Lung (tissue), 12 donors: ENCODE measurements around the gene EIF3D. TPM values are rescaled to one million over a fixed set of nuclear protein-coding genes. Genes with fewer than 3 reads are reported as not detected.

Experiments
- ATAC-seq: fragments of 200-7000 bp; cut with Tn5 transposase; one replicate; pipeline ENCODE4 v1.9.1; 2020; ENCODE audit warnings: moderate number of reproducible peaks; ENCODE audit not compliant: insufficient read depth, low FRiP score
- DNase-seq, 3 donors: peaks; one replicate each; pipeline ENCODE4 v3.0.0-alpha.2; 2013 to 2017
- H3K27ac ChIP-seq, 2 donors: one replicate each; pipeline ENCODE4 v1.5.1; 2013; ENCODE audit warnings: mild to moderate bottlenecking in 2 of 2, moderate library complexity in 2 of 2, control low read depth in 1 of 2, inconsistent platforms in 1 of 2, low read depth in 1 of 2, low read length in 1 of 2
- H3K27me3 ChIP-seq, 3 donors: one replicate each; pipeline ENCODE4 v1.5.1; 2013; ENCODE audit warnings: low read length in 2 of 3; ENCODE audit not compliant: control insufficient read depth in 3 of 3, insufficient read depth in 3 of 3
- H3K36me3 ChIP-seq, 4 donors: one replicate each; pipeline ENCODE4 v1.5.1; 2013; ENCODE audit warnings: low read length in 4 of 4, mild to moderate bottlenecking in 1 of 4, moderate library complexity in 1 of 4; ENCODE audit not compliant: control insufficient read depth in 4 of 4, insufficient read depth in 4 of 4
- H3K4me1 ChIP-seq, 5 donors: one replicate each; pipeline ENCODE4 v1.5.1; 2013; ENCODE audit warnings: low read length in 5 of 5, mild to moderate bottlenecking in 2 of 5, moderate library complexity in 1 of 5; ENCODE audit not compliant: control insufficient read depth in 5 of 5, insufficient read depth in 5 of 5
- H3K4me3 ChIP-seq: one replicate; pipeline ENCODE4 v1.5.1; 2013; ENCODE audit warnings: mild to moderate bottlenecking, control low read depth, moderate library complexity
- H3K9ac ChIP-seq, 2 donors: one replicate each; pipeline ENCODE4 v1.5.1; 2013; ENCODE audit warnings: low read length in 2 of 2, control low read depth in 1 of 2; ENCODE audit not compliant: insufficient read depth in 1 of 2
- H3K9me3 ChIP-seq, 4 donors: one replicate each; pipeline ENCODE4 v1.5.1; 2013; ENCODE audit warnings: low read length in 3 of 4, mild to moderate bottlenecking in 1 of 4, moderate library complexity in 1 of 4; ENCODE audit not compliant: control insufficient read depth in 4 of 4, insufficient read depth in 3 of 4
- WGBS, 2 donors: extraction: QIAGEN DNeasy Blood & Tissue Kit; methylation state at CpG; one replicate each; pipeline ENCODE4 v1.1.7; 2013; 5-methylcytosine and 5-hydroxymethylcytosine counted together
- polyA plus RNA-seq, 2 donors: library from polyadenylated mRNA; stranded (reverse); fragments of 200-250 nt; gene quantifications; one replicate each; pipeline ENCODE4 v1.2.1, GENCODE V29; 2013
- total RNA-seq, 2 donors: library from RNA; depleted of rRNA in 1 of 2; stranded (reverse); fragments of >200 nt in 1 of 2; gene quantifications; one replicate each; pipeline ENCODE4 v1.2.1, GENCODE V29; 2014 to 2021
- TF ChIP-seq, protein P1 (sequence below): IDR thresholded peaks from 2 replicates; pipeline ENCODE4 v1.5.1; 2012; ENCODE audit warnings: mild to moderate bottlenecking; ENCODE audit errors: control extremely low read depth, extremely low read depth
- donor health status: control.
- donor health status: control.
- donor health status: Bipolar disorder and iron deficiency.
- donor health status: healthy.
- donor health status: DM: yes; HTN: yes; CAD: no.

EIF3D gene
- total and polyA plus RNA-seq, 4 donors: 123 to 221 (median 174) TPM

DNA sequence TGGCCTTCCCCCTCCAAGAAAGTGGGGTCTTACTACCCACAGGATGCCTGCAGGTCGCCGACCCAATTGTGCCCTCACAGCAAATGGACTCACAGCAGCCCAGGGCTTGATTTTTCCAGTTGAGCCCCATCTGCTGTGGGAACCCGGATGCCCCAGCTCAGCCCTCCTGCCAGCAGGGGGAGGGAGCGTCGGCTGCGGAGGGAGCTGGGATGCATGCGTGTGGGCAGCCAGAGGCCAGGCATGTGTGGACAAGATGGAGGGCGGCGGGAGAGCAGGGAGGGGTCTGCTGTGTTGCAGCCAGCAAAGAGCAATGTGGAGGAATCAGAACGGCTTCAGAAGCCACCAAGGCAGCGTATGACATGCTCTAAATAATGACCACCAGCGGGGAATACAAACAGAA lies 41.0 kb upstream of the EIF3D start:
- H3K36me3 ChIP-seq: no peaks in the 10 kb centered on the region
- H3K27me3 ChIP-seq: peaks cover 0 to 10% (median 0%) of the 10 kb centered on the region in 3 donors
- WGBS, 2 donors: 38 to 42% methylated on average over 12 of the region's 12 CpGs
- no peak overlapping the region for H3K9ac ChIP-seq
- H3K27ac ChIP-seq: no peak overlapping the region
- H3K4me1 ChIP-seq: no peaks in the 10 kb centered on the region
- no peaks in the 10 kb centered on the region for H3K9me3 ChIP-seq
- TF ChIP-seq, protein P1, sequence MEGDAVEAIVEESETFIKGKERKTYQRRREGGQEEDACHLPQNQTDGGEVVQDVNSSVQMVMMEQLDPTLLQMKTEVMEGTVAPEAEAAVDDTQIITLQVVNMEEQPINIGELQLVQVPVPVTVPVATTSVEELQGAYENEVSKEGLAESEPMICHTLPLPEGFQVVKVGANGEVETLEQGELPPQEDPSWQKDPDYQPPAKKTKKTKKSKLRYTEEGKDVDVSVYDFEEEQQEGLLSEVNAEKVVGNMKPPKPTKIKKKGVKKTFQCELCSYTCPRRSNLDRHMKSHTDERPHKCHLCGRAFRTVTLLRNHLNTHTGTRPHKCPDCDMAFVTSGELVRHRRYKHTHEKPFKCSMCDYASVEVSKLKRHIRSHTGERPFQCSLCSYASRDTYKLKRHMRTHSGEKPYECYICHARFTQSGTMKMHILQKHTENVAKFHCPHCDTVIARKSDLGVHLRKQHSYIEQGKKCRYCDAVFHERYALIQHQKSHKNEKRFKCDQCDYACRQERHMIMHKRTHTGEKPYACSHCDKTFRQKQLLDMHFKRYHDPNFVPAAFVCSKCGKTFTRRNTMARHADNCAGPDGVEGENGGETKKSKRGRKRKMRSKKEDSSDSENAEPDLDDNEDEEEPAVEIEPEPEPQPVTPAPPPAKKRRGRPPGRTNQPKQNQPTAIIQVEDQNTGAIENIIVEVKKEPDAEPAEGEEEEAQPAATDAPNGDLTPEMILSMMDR: no peak
- ATAC-seq: no peak
- no peak overlapping the region for H3K4me3 ChIP-seq
- DNase-seq: peak in 2 of 3 donors; percentile 6 to 19

DNA sequence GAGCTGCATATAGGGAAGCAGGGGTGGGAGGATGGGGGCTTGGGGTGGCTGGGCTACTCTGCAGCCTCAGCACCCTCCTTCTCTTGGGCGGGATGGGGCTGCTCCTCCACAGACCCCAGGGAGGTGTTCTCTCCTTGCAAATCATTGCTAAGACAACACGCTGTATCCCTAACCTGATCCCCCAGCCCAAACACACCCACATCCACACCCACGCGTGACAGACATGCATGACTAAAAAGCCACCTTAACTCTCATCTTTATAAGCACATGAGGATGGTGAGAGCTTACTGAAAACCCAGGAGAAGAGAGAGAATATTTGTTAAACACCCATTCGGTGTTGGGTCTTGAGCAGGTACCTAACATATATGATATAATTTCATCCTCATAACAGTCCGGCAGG lies 39.9 kb upstream of the EIF3D start:
- no peaks in the 10 kb centered on the region for H3K9me3 ChIP-seq
- 87 to 91% methylated on average over 6 of the region's 6 CpGs for WGBS, 2 donors
- TF ChIP-seq, protein P1: no peak
- H3K4me3 ChIP-seq: no peak overlapping the region
- ATAC-seq (no peak), DNase-seq (no peak)
- no peaks in the 10 kb centered on the region for H3K4me1 ChIP-seq
- no peak overlapping the region for H3K27ac ChIP-seq
- no peaks in the 10 kb centered on the region for H3K36me3 ChIP-seq
- no peak overlapping the region for H3K9ac ChIP-seq
- H3K27me3 ChIP-seq: peaks cover 0 to 21% (median 2%) of the 10 kb centered on the region in 3 donors

DNA sequence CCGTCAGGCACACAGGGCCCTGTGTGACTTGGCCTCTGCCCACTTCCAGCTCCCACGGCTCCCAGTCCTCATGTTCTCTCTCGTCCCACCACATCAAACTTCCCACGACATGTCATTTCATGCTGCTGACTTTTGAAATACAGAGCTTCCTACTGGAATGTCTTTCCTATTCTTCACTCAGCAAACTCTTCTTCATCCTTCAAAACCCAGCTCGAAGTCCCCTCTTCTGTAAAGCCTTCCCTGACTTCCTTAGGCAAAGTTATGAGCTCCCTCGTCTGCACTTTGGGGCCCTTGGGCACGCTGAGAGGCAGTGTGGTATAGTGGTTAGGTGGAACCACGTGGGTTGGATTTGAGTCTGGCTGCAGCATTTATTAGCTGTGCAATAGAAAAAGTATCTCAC lies 37.8 kb upstream of the EIF3D start:
- ATAC-seq: no peak

More for the DNA sequence above, 37.8 kb upstream of the EIF3D start:
- no peaks in the 10 kb centered on the region for H3K4me1 ChIP-seq
- TF ChIP-seq, protein P1: no peak
- no peak overlapping the region for H3K27ac ChIP-seq
- H3K9me3 ChIP-seq: no peaks in the 10 kb centered on the region
- peaks cover 3 to 28% (median 10%) of the 10 kb centered on the region in 3 donors for H3K27me3 ChIP-seq
- no peak overlapping the region for H3K4me3 ChIP-seq
- no peaks in the 10 kb centered on the region for H3K36me3 ChIP-seq
- H3K9ac ChIP-seq: no peak overlapping the region
- 75 to 89% methylated on average over 8 of the region's 8 CpGs for WGBS, 2 donors
- DNase-seq: no peak
